Measurements from ENCODE around the gene GPR162. TPM values are rescaled to one million over a fixed set of nuclear protein-coding genes. Genes with fewer than 3 reads are reported as not detected.

GPR162 gene
- total RNA-seq: 5.1 and 5.8 TPM in 2 replicates

GRCh38 chr12:6821591-6822425, at the start of gene GPR162:
Gene GPR162 (plus strand): TSS chr12:6821821. CDS start chr12:6823899, 2,078 bp downstream.

GRCh38 chr12:6772331-6772695, 49.3 kb upstream of the GPR162 start, which contains the start of gene LAG3:
Gene LAG3 (plus strand): TSS chr12:6772520. CDS start chr12:6772853, 333 bp downstream.

GRCh38 chr12:6788972-6789924, 32.4 kb upstream of the GPR162 start, which contains the start of gene CD4:
Gene CD4 (plus strand): TSS chr12:6789528. CDS start chr12:6800139, 10,611 bp downstream.

GRCh38 chr12:6827982-6828780, 6.6 kb downstream of the GPR162 start, which contains the start of gene P3H3:
Gene P3H3 (plus strand): TSS chr12:6828407. CDS start chr12:6828441, 34 bp downstream.

GRCh38 chr12:6840761-6841515, 19.3 kb downstream of the GPR162 start, which contains the start of gene GNB3:
Gene GNB3 (plus strand): TSS chr12:6840925. CDS start chr12:6841288, 363 bp downstream.

GRCh38 chr12:6851153-6851920, 29.7 kb downstream of the GPR162 start, which contains the start of gene CDCA3:
Gene CDCA3 (minus strand): TSS chr12:6851286. CDS start chr12:6850952, 334 bp downstream.

GRCh38 chr12:6851921-6852650, 30.5 kb downstream of the GPR162 start, which contains the start of gene USP5:
Gene USP5 (plus strand): TSS chr12:6852150. CDS start chr12:6852180, 30 bp downstream.

GRCh38 chr12:6867413-6868210, 46.0 kb downstream of the GPR162 start, which contains the start of gene TPI1:
Gene TPI1 (plus strand): TSS chr12:6867531. CDS start chr12:6867567, 36 bp downstream.

GRCh38 chr12:6873094-6874014, 51.7 kb downstream of the GPR162 start, which contains the start of gene SPSB2:
Gene SPSB2 (minus strand): TSS chr12:6873303. CDS start chr12:6872901, 402 bp downstream.

Other genes with a start within 250 kb of the GPR162 start
- gene CHD4, start 214.4 kb upstream of the GPR162 start, total RNA-seq: 177 and 244 TPM in 2 replicates
- gene LPAR5, start 185.9 kb upstream of the GPR162 start, total RNA-seq: not detected in 2 replicates
- 0.16 and 0.34 TPM in 2 replicates for gene ACRBP, start 174.4 kb upstream of the GPR162 start, total RNA-seq
- gene ING4, start 158.7 kb upstream of the GPR162 start, total RNA-seq: 41.0 and 41.6 TPM in 2 replicates
- gene ZNF384, start 132.4 kb upstream of the GPR162 start, total RNA-seq: 9.6 and 10.8 TPM in 2 replicates
- 0.09 and 0.16 TPM in 2 replicates for gene PIANP, start 121.0 kb upstream of the GPR162 start, total RNA-seq
- 98.5 and 128 TPM in 2 replicates for gene COPS7A, start 97.8 kb upstream of the GPR162 start, total RNA-seq
- 95.8 and 115 TPM in 2 replicates for gene MLF2, start 68.7 kb upstream of the GPR162 start, total RNA-seq
- 59.3 and 88.7 TPM in 2 replicates for gene PTMS, start 55.5 kb upstream of the GPR162 start, total RNA-seq
- gene LAG3, start 49.3 kb upstream of the GPR162 start, total RNA-seq: 0.09 and 0.32 TPM in 2 replicates
- gene CD4, start 32.3 kb upstream of the GPR162 start, total RNA-seq: 0.16 and 0.17 TPM in 2 replicates
- 72.0 and 114 TPM in 2 replicates for gene P3H3, start 6.6 kb downstream of the GPR162 start, total RNA-seq
- gene GNB3, start 19.1 kb downstream of the GPR162 start, total RNA-seq: 1.3 and 2.0 TPM in 2 replicates
- 1.2 and 3.0 TPM in 2 replicates for gene CDCA3, start 29.5 kb downstream of the GPR162 start, total RNA-seq
- 77.2 and 79.0 TPM in 2 replicates for gene USP5, start 30.3 kb downstream of the GPR162 start, total RNA-seq
- 512 and 968 TPM in 2 replicates for gene TPI1, start 45.7 kb downstream of the GPR162 start, total RNA-seq
- 10.1 and 13.6 TPM in 2 replicates for gene SPSB2, start 51.5 kb downstream of the GPR162 start, total RNA-seq
- 11.3 and 15.9 TPM in 2 replicates for gene LRRC23, start 83.0 kb downstream of the GPR162 start, total RNA-seq
- 18.4 and 19.9 TPM in 2 replicates for gene ENO2, start 92.8 kb downstream of the GPR162 start, total RNA-seq
- 8.2 and 11.0 TPM in 2 replicates for gene ATN1, start 106.1 kb downstream of the GPR162 start, total RNA-seq
- not detected in 2 replicates for gene RNU7-1, start 122.0 kb downstream of the GPR162 start, total RNA-seq
- 137 and 179 TPM in 2 replicates for gene C12orf57, start 122.2 kb downstream of the GPR162 start, total RNA-seq
- gene PTPN6, start 129.5 kb downstream of the GPR162 start, total RNA-seq: 0.09 and 0.79 TPM in 2 replicates
- 101 and 123 TPM in 2 replicates for gene PHB2, start 148.8 kb downstream of the GPR162 start, total RNA-seq
- 21.1 and 25.8 TPM in 2 replicates for gene EMG1, start 149.1 kb downstream of the GPR162 start, total RNA-seq
- 10.2 and 12.8 TPM in 2 replicates for gene LPCAT3, start 196.7 kb downstream of the GPR162 start, total RNA-seq
- gene C1S, start 238.9 kb downstream of the GPR162 start, total RNA-seq: 378 and 815 TPM in 2 replicates

Measured in bronchial smooth muscle cell (primary cell).